ENCODE results near the gene ZNF688.

DNA sequence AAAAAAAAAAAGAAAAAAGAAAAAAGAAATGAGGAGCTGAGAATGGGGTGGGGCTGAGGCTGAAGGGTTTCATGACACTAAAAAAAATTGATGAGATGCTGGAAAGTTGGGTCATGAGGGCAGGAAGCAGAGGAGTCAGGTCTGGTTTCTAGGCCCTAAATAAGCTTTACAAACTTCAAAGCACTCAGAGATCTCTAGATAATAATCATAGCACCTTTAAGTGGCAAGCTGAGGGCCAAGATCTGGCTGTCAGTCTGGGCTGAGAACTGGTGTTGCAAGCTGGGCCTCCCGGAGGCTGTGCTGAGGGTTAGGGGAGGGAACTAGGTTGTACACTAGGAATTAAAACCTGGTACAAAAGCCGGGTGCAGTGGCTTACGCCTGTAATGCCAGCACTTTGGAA, 19.7 kb downstream of the ZNF688 start:
- TF ChIP-seq, protein P1, sequence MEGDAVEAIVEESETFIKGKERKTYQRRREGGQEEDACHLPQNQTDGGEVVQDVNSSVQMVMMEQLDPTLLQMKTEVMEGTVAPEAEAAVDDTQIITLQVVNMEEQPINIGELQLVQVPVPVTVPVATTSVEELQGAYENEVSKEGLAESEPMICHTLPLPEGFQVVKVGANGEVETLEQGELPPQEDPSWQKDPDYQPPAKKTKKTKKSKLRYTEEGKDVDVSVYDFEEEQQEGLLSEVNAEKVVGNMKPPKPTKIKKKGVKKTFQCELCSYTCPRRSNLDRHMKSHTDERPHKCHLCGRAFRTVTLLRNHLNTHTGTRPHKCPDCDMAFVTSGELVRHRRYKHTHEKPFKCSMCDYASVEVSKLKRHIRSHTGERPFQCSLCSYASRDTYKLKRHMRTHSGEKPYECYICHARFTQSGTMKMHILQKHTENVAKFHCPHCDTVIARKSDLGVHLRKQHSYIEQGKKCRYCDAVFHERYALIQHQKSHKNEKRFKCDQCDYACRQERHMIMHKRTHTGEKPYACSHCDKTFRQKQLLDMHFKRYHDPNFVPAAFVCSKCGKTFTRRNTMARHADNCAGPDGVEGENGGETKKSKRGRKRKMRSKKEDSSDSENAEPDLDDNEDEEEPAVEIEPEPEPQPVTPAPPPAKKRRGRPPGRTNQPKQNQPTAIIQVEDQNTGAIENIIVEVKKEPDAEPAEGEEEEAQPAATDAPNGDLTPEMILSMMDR (IDR thresholded peaks at IDR 0.05): no peak
- no peak for TF ChIP-seq EP300 (IDR thresholded peaks at IDR 0.05)

Data from suprapubic skin (tissue), 3 donors.